Measurements from ENCODE around the gene PCDHGB7. TPM values are rescaled to one million over a fixed set of nuclear protein-coding genes. Genes with fewer than 3 reads are reported as not detected.
"Not testable (repeated sequence)": the region's sequence is repeated elsewhere in the genome, so short reads cannot be mapped to it uniquely, and the experiment has no call there.

PCDHGB7 gene
- polyA plus RNA-seq, 3 donors: 12.4 to 16.9 (median 14.0) TPM

DNA sequence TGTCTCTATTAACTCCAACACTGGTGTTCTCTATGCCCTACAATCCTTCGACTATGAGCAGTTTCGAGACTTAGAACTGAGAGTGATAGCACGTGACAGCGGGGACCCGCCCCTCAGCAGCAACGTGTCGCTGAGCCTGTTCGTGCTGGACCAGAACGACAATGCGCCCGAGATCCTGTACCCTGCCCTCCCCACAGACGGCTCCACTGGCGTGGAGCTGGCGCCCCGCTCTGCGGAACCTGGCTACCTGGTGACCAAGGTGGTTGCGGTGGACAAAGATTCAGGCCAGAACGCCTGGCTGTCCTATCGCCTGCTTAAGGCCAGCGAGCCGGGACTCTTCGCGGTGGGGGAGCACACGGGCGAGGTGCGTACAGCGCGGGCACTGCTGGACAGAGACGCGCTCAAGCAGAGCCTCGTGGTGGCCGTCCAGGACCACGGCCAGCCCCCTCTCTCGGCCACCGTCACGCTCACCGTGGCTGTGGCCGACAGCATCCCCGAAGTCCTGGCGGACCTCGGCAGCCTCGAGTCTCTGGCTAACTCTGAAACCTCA is 5.3 kb downstream of the PCDHGB7 start:
- DNase-seq (ENCODE audit: low read depth in 3 of 3, low spot score in 2 of 3): no peak

GRCh38 chr5:141427783-141428426 is 10.4 kb downstream of the PCDHGB7 start:
- DNase-seq (ENCODE audit: low read depth in 3 of 3, low spot score in 2 of 3): no peak

DNA sequence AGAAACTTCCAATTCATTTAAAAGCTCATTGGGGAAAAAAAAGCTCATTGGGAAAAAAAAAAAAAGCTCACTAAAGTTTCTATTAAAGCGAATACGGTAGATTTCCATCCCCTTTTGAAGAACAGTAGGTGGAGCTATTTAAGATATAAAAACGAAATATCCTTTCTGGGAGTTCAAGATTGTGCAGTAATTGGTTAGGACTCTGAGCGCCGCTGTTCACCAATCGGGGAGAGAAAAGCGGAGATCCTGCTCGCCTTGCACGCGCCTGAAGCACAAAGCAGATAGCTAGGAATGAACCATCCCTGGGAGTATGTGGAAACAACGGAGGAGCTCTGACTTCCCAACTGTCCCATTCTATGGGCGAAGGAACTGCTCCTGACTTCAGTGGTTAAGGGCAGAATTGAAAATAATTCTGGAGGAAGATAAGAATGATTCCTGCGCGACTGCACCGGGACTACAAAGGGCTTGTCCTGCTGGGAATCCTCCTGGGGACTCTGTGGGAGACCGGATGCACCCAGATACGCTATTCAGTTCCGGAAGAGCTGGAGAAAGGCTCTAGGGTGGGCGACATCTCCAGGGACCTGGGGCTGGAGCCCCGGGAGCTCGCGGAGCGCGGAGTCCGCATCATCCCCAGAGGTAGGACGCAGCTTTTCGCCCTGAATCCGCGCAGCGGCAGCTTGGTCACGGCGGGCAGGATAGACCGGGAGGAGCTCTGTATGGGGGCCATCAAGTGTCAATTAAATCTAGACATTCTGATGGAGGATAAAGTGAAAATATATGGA is 13.0 kb downstream of the PCDHGB7 start, which contains the start of gene PCDHGA12:
Gene PCDHGA12 (plus strand): TSS at position 176 of the 782 bp plus-strand sequence. CDS start 253 bp downstream, at position 429.
- no peak for DNase-seq (ENCODE audit: low read depth in 3 of 3, low spot score in 2 of 3)

DNA sequence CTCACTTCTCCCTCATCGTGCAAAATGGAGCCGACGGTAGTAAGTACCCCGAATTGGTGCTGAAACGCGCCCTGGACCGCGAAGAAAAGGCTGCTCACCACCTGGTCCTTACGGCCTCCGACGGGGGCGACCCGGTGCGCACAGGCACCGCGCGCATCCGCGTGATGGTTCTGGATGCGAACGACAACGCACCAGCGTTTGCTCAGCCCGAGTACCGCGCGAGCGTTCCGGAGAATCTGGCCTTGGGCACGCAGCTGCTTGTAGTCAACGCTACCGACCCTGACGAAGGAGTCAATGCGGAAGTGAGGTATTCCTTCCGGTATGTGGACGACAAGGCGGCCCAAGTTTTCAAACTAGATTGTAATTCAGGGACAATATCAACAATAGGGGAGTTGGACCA is 13.8 kb downstream of the PCDHGB7 start:
- no peak for DNase-seq (ENCODE audit: low read depth in 3 of 3, low spot score in 2 of 3)

DNA sequence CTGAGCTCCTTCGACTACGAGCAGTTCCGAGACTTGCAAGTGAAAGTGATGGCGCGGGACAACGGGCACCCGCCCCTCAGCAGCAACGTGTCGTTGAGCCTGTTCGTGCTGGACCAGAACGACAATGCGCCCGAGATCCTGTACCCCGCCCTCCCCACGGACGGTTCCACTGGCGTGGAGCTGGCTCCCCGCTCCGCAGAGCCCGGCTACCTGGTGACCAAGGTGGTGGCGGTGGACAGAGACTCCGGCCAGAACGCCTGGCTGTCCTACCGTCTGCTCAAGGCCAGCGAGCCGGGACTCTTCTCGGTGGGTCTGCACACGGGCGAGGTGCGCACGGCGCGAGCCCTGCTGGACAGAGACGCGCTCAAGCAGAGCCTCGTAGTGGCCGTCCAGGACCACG is 14.8 kb downstream of the PCDHGB7 start:
- not testable (repeated sequence) for DNase-seq (ENCODE audit: low read depth in 3 of 3, low spot score in 2 of 3)

DNA sequence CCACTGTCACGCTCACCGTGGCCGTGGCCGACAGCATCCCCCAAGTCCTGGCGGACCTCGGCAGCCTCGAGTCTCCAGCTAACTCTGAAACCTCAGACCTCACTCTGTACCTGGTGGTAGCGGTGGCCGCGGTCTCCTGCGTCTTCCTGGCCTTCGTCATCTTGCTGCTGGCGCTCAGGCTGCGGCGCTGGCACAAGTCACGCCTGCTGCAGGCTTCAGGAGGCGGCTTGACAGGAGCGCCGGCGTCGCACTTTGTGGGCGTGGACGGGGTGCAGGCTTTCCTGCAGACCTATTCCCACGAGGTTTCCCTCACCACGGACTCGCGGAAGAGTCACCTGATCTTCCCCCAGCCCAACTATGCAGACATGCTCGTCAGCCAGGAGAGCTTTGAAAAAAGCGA is 15.2 kb downstream of the PCDHGB7 start:
- not testable (repeated sequence) for DNase-seq (ENCODE audit: low read depth in 3 of 3, low spot score in 2 of 3)

GRCh38 chr5:141434006-141434405 is 16.5 kb downstream of the PCDHGB7 start:
- no peak for DNase-seq (ENCODE audit: low read depth in 3 of 3, low spot score in 2 of 3)

- no peak for DNase-seq (ENCODE audit: low read depth in 3 of 3, low spot score in 2 of 3)
These were observed 19.7 kb downstream of the PCDHGB7 start for GRCh38 chr5:141437221-141437620.

- DNase-seq (ENCODE audit: low read depth in 3 of 3, low spot score in 2 of 3): no peak
These were observed 22.1 kb downstream of the PCDHGB7 start for GRCh38 chr5:141439411-141440141.

DNA sequence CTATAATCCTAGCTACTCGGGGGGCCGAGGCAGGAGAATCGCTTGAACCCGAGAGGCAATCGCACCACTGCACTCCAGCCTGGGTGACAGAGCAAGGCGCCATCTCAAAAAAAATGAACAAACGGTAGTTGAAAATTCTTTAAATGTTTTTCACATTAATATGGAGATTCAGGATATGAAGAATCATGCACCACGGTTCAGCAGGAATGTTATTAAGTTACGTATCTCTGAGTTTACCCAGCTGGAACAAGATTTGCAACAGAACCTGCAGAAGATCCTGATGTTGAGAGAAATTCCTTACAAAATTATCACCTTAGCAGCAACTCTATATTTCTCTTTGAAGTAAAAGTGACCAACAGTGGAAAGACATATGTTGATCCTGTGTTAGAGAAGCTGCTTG is 22.9 kb downstream of the PCDHGB7 start:
- no peak for DNase-seq (ENCODE audit: low read depth in 3 of 3, low spot score in 2 of 3)

DNA sequence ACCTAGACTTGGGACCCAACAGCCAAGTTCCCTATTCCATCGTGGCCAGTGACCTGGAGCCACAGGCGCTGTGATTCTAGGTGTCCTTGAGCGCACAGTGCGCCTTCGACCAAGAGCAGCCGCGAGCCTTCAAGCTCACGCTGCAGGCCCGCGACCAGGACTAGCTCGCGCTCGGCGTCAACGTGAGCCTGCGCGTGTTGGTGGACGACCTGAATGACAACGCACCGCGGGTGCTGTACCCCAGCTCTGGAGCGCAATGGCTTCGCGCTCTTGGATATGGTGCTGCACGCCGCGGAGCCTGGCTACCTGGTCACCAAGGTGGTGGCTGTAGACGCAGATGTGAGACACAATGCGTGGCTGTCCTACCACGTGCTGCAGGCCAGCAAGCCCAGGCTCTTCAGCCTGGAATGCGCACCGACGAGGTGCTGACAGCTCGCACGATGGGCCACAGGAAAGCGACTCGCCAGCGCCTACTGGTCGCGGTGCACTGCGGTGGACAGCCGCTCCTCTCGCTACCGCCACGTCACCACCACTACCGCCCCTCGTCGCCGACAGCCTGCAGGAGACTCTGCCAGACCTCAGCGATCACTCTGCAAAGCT is 24.2 kb downstream of the PCDHGB7 start:
- no peak for DNase-seq (ENCODE audit: low read depth in 3 of 3, low spot score in 2 of 3)

- no peak for DNase-seq (ENCODE audit: low read depth in 3 of 3, low spot score in 2 of 3)
These were observed 47.9 kb downstream of the PCDHGB7 start for GRCh38 chr5:141465351-141465750.

Other genes with a start within 250 kb of the PCDHGB7 start
- 1 to 10 TPM; 4.7 to 5.5 (median 5.3) TPM for gene PCDHB7, start 245.0 kb upstream of the PCDHGB7 start, polyA plus RNA-seq (ENCODE audit: insufficient read length in 3 of 3)
- 1 to 10 TPM; 1.5 to 4.2 (median 3.2) TPM for gene PCDHB8, start 239.9 kb upstream of the PCDHGB7 start, polyA plus RNA-seq (ENCODE audit: insufficient read length in 3 of 3)
- 1 to 10 TPM; 3.6 to 7.2 (median 5.0) TPM for gene PCDHB16, start 235.3 kb upstream of the PCDHGB7 start, polyA plus RNA-seq (ENCODE audit: insufficient read length in 3 of 3)
- 1 to 10 TPM; 4.3 to 5.0 (median 4.9) TPM for gene PCDHB9, start 230.5 kb upstream of the PCDHGB7 start, polyA plus RNA-seq (ENCODE audit: insufficient read length in 3 of 3)
- 1 to 10 TPM; 5.6 to 9.2 (median 7.9) TPM for gene PCDHB10, start 225.3 kb upstream of the PCDHGB7 start, polyA plus RNA-seq (ENCODE audit: insufficient read length in 3 of 3)
- 1 to 10 TPM; 4.3 to 6.0 (median 5.6) TPM for gene PCDHB11, start 218.1 kb upstream of the PCDHGB7 start, polyA plus RNA-seq (ENCODE audit: insufficient read length in 3 of 3)
- gene PCDHB12, start 209.0 kb upstream of the PCDHGB7 start, polyA plus RNA-seq (ENCODE audit: insufficient read length in 3 of 3): 1 to 10 TPM; 4.7 to 5.8 (median 4.8) TPM
- gene PCDHB13, start 203.8 kb upstream of the PCDHGB7 start, polyA plus RNA-seq (ENCODE audit: insufficient read length in 3 of 3): 1 to 10 TPM; 5.4 to 6.3 (median 5.6) TPM
- gene PCDHB14, start 194.3 kb upstream of the PCDHGB7 start, polyA plus RNA-seq (ENCODE audit: insufficient read length in 3 of 3): 10 to 100 TPM in 1 of 3 donors, 1 to 10 TPM in 2; 7.2 to 10.5 (median 8.5) TPM
- 10 to 100 TPM; 11.3 to 17.3 (median 15.4) TPM for gene PCDHB15, start 172.3 kb upstream of the PCDHGB7 start, polyA plus RNA-seq (ENCODE audit: insufficient read length in 3 of 3)
- gene SLC25A2, start 113.6 kb upstream of the PCDHGB7 start, polyA plus RNA-seq (ENCODE audit: insufficient read length in 3 of 3): not detected
- 100 to 1,000 TPM; 178 to 194 (median 190) TPM for gene TAF7, start 96.9 kb upstream of the PCDHGB7 start, polyA plus RNA-seq (ENCODE audit: insufficient read length in 3 of 3)
- gene PCDHGA1, start 87.2 kb upstream of the PCDHGB7 start, polyA plus RNA-seq (ENCODE audit: insufficient read length in 3 of 3): 1 to 10 TPM in 1 of 3 donors, under 1 TPM in 2; 0.78 to 1.2 (median 0.92) TPM
- 1 to 10 TPM; 6.0 to 7.0 (median 6.8) TPM for gene PCDHGA2, start 78.9 kb upstream of the PCDHGB7 start, polyA plus RNA-seq (ENCODE audit: insufficient read length in 3 of 3)
- 1 to 10 TPM; 2.4 to 4.3 (median 3.1) TPM for gene PCDHGA3, start 73.8 kb upstream of the PCDHGB7 start, polyA plus RNA-seq (ENCODE audit: insufficient read length in 3 of 3)
- gene PCDHGB1, start 67.6 kb upstream of the PCDHGB7 start, polyA plus RNA-seq (ENCODE audit: insufficient read length in 3 of 3): 1 to 10 TPM; 1.3 to 2.1 (median 1.9) TPM
- gene PCDHGA4, start 62.7 kb upstream of the PCDHGB7 start, polyA plus RNA-seq (ENCODE audit: insufficient read length in 3 of 3): 1 to 10 TPM; 2.2 to 3.2 (median 2.2) TPM
- gene PCDHGB2, start 57.7 kb upstream of the PCDHGB7 start, polyA plus RNA-seq (ENCODE audit: insufficient read length in 3 of 3): 1 to 10 TPM; 3.2 to 3.9 (median 3.9) TPM
- 1 to 10 TPM; 2.2 to 2.8 (median 2.4) TPM for gene PCDHGA5, start 53.5 kb upstream of the PCDHGB7 start, polyA plus RNA-seq (ENCODE audit: insufficient read length in 3 of 3)
- 1 to 10 TPM; 1.4 to 2.6 (median 1.7) TPM for gene PCDHGB3, start 47.4 kb upstream of the PCDHGB7 start, polyA plus RNA-seq (ENCODE audit: insufficient read length in 3 of 3)
- 1 to 10 TPM; 4.2 to 7.8 (median 5.8) TPM for gene PCDHGA6, start 43.8 kb upstream of the PCDHGB7 start, polyA plus RNA-seq (ENCODE audit: insufficient read length in 3 of 3)
- gene PCDHGA7, start 34.9 kb upstream of the PCDHGB7 start, polyA plus RNA-seq (ENCODE audit: insufficient read length in 3 of 3): 1 to 10 TPM; 1.6 to 2.3 (median 2.2) TPM
- 1 to 10 TPM; 5.3 to 6.0 (median 5.5) TPM for gene PCDHGB4, start 30.0 kb upstream of the PCDHGB7 start, polyA plus RNA-seq (ENCODE audit: insufficient read length in 3 of 3)
- under 1 TPM; 0.29 to 0.40 (median 0.30) TPM for gene PCDHGA8, start 25.0 kb upstream of the PCDHGB7 start, polyA plus RNA-seq (ENCODE audit: insufficient read length in 3 of 3)
- gene PCDHGB5, start 19.7 kb upstream of the PCDHGB7 start, polyA plus RNA-seq (ENCODE audit: insufficient read length in 3 of 3): 1 to 10 TPM; 7.8 to 9.7 (median 8.3) TPM
- 1 to 10 TPM; 4.9 to 6.0 (median 5.3) TPM for gene PCDHGA9, start 14.9 kb upstream of the PCDHGB7 start, polyA plus RNA-seq (ENCODE audit: insufficient read length in 3 of 3)
- 1 to 10 TPM; 6.6 to 8.2 (median 6.8) TPM for gene PCDHGB6, start 9.7 kb upstream of the PCDHGB7 start, polyA plus RNA-seq (ENCODE audit: insufficient read length in 3 of 3)
- 1 to 10 TPM; 3.1 to 3.5 (median 3.2) TPM for gene PCDHGA10, start 4.7 kb upstream of the PCDHGB7 start, polyA plus RNA-seq (ENCODE audit: insufficient read length in 3 of 3)
- gene PCDHGA11, start 3.4 kb downstream of the PCDHGB7 start, polyA plus RNA-seq (ENCODE audit: insufficient read length in 3 of 3): 1 to 10 TPM; 4.4 to 4.7 (median 4.7) TPM
- gene PCDHGA12, start 12.8 kb downstream of the PCDHGB7 start, polyA plus RNA-seq (ENCODE audit: insufficient read length in 3 of 3): 1 to 10 TPM in 2 of 3 donors, under 1 TPM in 1; 0.94 to 1.4 (median 1.3) TPM
- 100 to 1,000 TPM; 103 to 113 (median 107) TPM for gene PCDHGC3, start 58.3 kb downstream of the PCDHGB7 start, polyA plus RNA-seq (ENCODE audit: insufficient read length in 3 of 3)
- gene PCDHGC4, start 67.4 kb downstream of the PCDHGB7 start, polyA plus RNA-seq (ENCODE audit: insufficient read length in 3 of 3): 1 to 10 TPM; 2.4 to 2.9 (median 2.9) TPM
- under 1 TPM; 0.27 to 0.32 (median 0.29) TPM for gene PCDHGC5, start 71.4 kb downstream of the PCDHGB7 start, polyA plus RNA-seq (ENCODE audit: insufficient read length in 3 of 3)
- 10 to 100 TPM; 74.8 to 81.9 (median 79.7) TPM for gene DIAPH1, start 201.3 kb downstream of the PCDHGB7 start, polyA plus RNA-seq (ENCODE audit: insufficient read length in 3 of 3)
- gene HDAC3, start 219.2 kb downstream of the PCDHGB7 start, polyA plus RNA-seq (ENCODE audit: insufficient read length in 3 of 3): 100 to 1,000 TPM in 1 of 3 donors, 10 to 100 TPM in 2; 95.4 to 100 (median 96.6) TPM
- gene RELL2, start 219.3 kb downstream of the PCDHGB7 start, polyA plus RNA-seq (ENCODE audit: insufficient read length in 3 of 3): 1 to 10 TPM in 1 of 3 donors, under 1 TPM in 2; 0.64 to 1.1 (median 0.78) TPM
- 10 to 100 TPM; 10.1 to 12.2 (median 11.6) TPM for gene FCHSD1, start 233.7 kb downstream of the PCDHGB7 start, polyA plus RNA-seq (ENCODE audit: insufficient read length in 3 of 3)

Measured in right renal cortex interstitium (tissue), 3 donors.